ENCODE measurements around the gene MEIOC. TPM values are rescaled to one million over a fixed set of nuclear protein-coding genes. Genes with fewer than 3 reads are reported as not detected.
"Not testable (repeated sequence)": the region's sequence is repeated elsewhere in the genome, so short reads cannot be mapped to it uniquely, and the experiment has no call there.

The MEIOC gene
- total RNA-seq, 1 donor from 2014 or later: not detected

GRCh38 chr17:44642834-44643233 lies 13.4 kb upstream of the MEIOC start:
- intact Hi-C loops (cut with DNase I): no loop called here
- peak; percentile 52 for ATAC-seq (ENCODE audit: poor library complexity)

DNA sequence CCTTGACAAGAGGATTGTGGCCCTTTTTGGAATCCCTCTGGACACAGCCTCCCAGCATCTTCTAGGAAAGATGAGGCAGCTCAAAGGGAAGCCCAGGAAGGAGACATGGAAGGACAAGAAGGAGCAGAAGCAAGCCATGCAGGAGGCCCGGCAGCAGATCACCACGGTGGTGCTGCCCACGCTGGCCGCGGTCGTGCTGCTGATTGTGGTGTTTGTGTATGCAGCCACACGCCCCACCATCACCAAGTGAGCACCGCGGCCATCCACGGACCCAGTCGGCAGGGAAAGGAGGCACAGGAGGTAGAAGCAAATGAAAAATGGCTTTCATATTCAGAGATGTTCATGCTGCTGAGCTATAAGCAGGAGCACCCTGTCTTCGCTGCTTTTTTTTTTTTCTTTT lies 10.9 kb upstream of the MEIOC start:
- ATAC-seq (ENCODE audit: poor library complexity) (no peak), DNase-seq (no peak)
- intact Hi-C loops (cut with DNase I): no loop called here

More at GRCh38 chr17:44642834-44643233, 13.4 kb upstream of the MEIOC start:
- no peak for DNase-seq

DNA sequence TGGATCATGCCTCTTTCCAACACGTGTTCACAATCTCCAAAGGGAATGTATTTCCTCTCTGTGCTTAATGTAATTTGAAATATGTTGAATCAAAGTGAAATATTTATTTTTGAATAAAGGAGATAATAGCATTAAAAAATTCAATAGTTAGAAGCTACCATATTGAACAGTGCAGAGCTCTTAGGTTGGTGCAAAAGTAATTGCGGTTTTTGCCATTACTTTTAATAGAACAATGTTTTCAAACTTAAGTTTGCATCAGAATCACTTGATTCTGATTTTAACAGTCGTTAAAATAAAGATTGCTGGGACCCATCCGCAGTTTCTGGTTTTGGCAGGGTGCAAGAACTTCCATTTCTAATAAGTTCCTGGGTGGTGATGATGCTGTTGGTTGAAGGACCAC lies 10.0 kb upstream of the MEIOC start:
- ATAC-seq (ENCODE audit: poor library complexity) (no peak), DNase-seq (no peak)
- intact Hi-C loops (cut with DNase I): no loop called here

- DNase-seq (no peak), ATAC-seq (ENCODE audit: poor library complexity) (no peak)
- intact Hi-C loops (cut with DNase I): no loop called here
Measured at GRCh38 chr17:44647736-44648135, 8.5 kb upstream of the MEIOC start.

DNA sequence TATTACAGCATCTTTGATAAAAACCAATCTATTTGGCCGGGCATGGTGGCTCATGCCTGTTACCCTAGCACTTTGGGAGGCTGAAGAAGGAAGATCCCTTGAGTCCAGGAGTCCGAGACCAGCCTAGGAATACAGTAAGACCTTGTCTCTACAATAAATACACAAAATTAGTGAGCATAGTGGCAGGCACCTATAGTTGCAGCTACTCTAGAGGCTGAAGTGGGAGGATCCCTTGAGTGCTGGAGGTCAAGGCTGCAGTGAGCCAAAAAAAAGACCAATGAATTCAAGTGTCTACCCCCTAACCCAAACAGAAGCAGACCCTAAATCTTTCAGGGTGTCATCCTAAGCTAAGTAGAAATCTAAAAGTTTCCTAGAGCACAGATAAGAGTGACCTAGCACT lies 7.3 kb upstream of the MEIOC start:
- intact Hi-C loops (cut with DNase I): no loop called here
- DNase-seq: no peak
- ATAC-seq (ENCODE audit: poor library complexity): no peak

DNA sequence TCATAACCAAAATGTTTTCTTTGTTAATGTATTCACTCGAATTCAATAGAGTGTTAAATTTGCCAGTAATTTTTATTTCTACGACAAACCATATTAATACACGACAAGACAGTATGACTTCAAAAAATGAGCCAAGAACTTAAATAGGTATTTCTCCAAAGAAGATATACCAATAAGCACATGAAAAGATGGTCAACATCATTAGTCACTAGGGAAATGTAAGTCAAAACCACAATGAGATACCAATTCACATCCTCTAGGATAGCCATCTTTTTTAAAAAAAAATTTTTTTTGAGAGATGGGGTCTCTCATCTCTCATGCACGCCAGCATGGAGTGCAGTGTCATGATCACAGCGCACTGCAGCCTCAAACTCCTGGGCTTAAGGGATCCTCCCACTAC lies 5.0 kb upstream of the MEIOC start:
- DNase-seq (no peak), ATAC-seq (ENCODE audit: poor library complexity) (no peak)

DNA sequence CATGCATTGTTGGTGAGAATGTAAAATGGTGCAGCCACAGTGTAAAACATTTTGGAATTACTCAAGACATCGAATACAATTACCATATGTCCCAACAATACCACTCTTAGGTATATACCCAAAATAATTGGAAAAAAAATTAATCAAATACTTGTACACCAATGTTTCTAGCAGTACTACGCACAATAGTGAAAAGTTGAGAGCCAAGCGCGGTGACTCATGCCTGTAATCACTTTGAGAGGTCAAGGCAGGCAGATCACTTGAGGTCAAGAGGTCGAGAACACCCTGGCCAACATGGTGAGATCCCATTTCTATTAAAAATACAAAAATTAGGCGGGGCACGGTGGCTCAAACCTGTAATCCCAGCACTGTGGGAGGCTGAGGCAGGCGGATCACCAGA lies 3.5 kb upstream of the MEIOC start:
- no peak for DNase-seq
- ATAC-seq (ENCODE audit: poor library complexity): no peak
- intact Hi-C loops (cut with DNase I): no loop called here

More for the DNA sequence above, 5.0 kb upstream of the MEIOC start:
- intact Hi-C loops (cut with DNase I): no loop called here

DNA sequence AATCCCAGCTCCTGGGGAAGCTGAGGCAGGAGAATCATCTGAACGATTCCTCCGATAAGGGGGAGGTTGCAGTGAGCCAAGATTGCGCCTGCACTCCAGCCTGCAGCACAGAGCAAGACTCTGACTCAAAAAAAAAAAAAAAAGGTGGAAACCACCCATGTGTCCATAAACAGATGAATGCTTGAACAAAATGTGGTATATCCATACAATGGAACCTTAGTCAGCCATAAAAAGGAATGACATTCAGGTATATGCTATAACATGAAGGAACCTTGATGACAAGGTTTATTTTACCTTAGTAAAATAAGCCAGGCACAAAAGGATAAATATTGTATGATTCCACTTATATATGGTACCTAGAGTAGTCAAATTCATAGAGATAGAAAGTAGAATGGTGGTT lies 2.9 kb upstream of the MEIOC start:
- ATAC-seq (ENCODE audit: poor library complexity): no peak
- no peak for DNase-seq
- intact Hi-C loops (cut with DNase I): no loop called here

GRCh38 chr17:44653954-44654353 lies 2.3 kb upstream of the MEIOC start:
- DNase-seq (no peak), ATAC-seq (ENCODE audit: poor library complexity) (no peak)
- intact Hi-C loops (cut with DNase I): no loop called here

DNA sequence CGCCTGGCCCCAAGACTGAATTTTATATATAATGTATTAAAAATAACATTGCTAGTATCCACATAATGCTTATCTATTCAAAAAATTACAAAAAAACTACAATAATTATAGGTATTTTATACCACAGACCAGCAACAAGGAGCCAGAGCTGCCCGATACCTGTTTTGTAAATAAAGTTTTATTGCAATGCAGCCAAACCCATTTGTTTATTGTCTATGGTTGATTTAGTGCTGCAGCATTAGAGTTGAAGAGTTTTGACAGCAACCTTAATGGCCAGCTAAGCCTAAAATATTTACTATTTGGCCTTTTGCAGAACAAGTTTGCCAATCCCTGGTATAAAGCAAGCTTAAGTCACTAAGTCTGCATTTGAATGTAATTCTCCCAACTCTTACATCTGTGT lies 5.6 kb downstream of the MEIOC start:
- no peak for ATAC-seq (ENCODE audit: poor library complexity)
- no peak for DNase-seq
- intact Hi-C loops (cut with DNase I): no loop called here

- intact Hi-C loops (cut with DNase I): no loop called here
- no peak for ATAC-seq (ENCODE audit: poor library complexity)
- no peak for DNase-seq
Measured at GRCh38 chr17:44663095-44663494, 6.8 kb downstream of the MEIOC start.

DNA sequence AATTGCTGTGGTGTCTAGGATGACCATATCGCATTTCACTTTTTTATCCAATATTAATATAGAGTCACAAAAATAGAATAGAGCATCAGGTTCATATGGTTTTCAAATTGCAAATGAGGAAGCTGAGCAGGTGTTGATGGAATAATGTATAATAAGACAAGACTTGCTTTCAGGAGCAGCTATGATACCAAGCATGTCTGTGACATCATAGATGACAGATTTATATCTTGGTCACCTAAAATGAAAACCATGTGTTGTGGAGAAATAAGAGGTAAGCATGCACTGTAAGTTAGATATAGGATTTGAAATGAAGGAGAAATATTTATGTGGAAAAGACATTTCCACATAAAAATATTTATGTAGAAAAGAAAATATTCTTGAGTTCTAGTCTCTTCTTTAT lies 8.6 kb downstream of the MEIOC start:
- ATAC-seq (ENCODE audit: poor library complexity) (no peak), DNase-seq (no peak)
- intact Hi-C loops (cut with DNase I): no loop called here

- no peak for ATAC-seq (ENCODE audit: poor library complexity)
- intact Hi-C loops (cut with DNase I): no loop called here
- no peak for DNase-seq
Measured at GRCh38 chr17:44666006-44666405, 9.7 kb downstream of the MEIOC start.

- intact Hi-C loops (cut with DNase I): no loop called here
- ATAC-seq (ENCODE audit: poor library complexity): no peak
- DNase-seq: no peak
Measured at GRCh38 chr17:44672479-44673093, 16.3 kb downstream of the MEIOC start.

DNA sequence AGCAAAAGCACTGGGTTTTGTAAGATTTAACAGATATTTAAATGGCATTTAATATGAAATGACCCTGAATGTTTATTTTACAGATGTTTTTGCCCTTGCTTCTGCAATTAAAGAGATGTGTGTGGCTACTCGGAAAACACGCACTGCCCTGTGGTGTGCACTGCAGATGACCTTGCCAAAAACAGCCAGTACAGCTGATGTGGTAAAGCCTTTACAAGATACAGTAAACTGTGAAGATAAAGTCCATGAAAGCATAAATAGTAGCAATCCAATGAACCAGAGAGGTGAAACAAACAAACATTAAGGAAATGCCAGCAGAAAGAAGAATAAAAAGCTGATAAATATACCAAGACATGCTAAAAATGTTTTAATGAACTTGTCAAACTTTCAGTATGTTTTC lies 17.6 kb downstream of the MEIOC start:
- intact Hi-C loops (cut with DNase I): no loop called here
- ATAC-seq (ENCODE audit: poor library complexity) (no peak), DNase-seq (no peak)

DNA sequence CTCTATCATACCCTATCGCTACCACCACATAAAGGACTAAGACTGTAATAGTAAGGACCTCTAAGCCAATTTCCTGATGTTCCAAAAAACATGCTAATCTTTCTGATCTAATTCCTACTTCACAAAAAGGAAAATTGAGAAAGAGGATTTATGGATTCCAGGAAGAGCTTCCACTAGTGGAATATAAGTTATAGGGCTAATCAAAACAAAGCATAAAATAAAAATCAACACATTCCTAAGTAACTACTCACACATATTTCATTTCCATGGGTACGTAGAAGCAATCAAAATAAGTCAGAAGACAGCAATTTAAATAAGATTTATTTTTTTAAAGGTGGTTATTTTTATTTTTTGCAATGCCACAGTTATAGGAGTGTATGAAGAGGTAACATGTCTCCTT lies 20.9 kb downstream of the MEIOC start:
- intact Hi-C loops (cut with DNase I): no loop called here
- DNase-seq: no peak
- ATAC-seq (ENCODE audit: poor library complexity): no peak

DNA sequence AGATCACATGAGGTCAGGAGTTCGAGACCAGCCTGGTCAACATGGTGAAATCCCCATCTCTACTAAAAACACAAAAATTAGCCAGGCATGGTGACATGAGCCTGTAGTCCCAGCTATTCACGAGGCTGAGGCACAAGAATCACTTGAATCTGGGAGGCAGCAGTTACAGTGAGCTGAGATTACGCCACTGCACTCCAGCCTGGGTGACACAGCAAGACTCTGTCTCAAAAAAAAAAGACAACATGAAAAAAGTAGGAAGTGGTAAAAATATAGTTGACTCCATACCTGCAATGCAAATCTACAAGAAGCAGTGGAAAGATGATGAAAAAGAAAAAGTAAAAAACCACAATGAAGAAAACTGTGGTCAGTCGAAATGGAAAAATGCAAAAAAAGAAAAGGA lies 27.0 kb downstream of the MEIOC start:
- ATAC-seq (ENCODE audit: poor library complexity); DNase-seq; intact Hi-C loops (cut with DNase I): not testable (repeated sequence)

DNA sequence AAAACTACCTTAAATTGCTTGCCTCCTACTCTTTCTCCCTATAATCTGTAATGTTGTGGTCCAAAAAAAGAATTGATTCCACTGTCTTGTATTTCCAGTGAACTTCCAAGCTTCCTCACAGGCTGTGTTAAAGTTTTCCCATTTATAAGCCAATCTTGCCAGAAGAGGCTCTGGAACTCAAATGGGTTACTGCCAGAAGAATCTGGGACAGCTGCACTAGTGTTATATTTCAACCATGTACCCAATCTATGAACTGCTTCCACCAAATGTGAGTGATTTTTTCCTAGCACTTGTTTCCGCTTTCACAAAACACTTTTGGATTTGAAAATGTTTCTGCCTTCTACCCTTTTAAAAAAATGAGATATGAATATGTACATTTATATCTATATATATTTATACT lies 31.5 kb downstream of the MEIOC start:
- ATAC-seq (ENCODE audit: poor library complexity) (no peak), DNase-seq (no peak)
- intact Hi-C loops (cut with DNase I): no loop called here

DNA sequence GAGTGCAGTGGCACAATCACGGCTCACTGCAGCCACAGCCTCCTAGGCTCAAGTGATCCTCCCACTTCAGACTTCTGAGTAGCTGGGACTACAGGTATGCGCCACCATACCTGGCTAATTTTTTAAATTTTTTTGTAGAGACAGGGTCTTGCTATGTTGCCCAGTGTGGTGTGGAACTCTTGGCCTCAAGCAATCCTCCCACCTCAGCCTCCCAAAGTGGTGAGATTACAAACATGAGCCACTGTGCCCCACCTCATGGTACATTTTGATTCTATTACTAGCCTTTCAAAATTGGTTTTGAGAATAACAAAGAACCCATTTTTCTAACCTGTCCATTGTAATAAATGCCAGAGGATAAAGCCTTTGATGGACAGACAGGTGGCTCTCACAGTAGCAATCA lies 31.9 kb downstream of the MEIOC start:
- no peak for ATAC-seq (ENCODE audit: poor library complexity)
- DNase-seq: no peak
- intact Hi-C loops (cut with DNase I): no loop called here

GRCh38 chr17:44688675-44689476 lies 32.6 kb downstream of the MEIOC start:
- intact Hi-C loops (cut with DNase I): no loop called here
- no peak for DNase-seq
- ATAC-seq (ENCODE audit: poor library complexity): no peak
